NCI-H1417 treated with DMSO at 0.1 percent for 48 hours (cell line): ENCODE data around the gene HMCN2.

Experiments
- DNase-seq: peaks from one replicate; lab custom pipeline; 2025; lab: John Stamatoyannopoulos, UW

Gene HMCN2

GRCh38 chr9:130366072-130366471 lies 100.5 kb downstream of the HMCN2 start:
- no peak for DNase-seq

DNA sequence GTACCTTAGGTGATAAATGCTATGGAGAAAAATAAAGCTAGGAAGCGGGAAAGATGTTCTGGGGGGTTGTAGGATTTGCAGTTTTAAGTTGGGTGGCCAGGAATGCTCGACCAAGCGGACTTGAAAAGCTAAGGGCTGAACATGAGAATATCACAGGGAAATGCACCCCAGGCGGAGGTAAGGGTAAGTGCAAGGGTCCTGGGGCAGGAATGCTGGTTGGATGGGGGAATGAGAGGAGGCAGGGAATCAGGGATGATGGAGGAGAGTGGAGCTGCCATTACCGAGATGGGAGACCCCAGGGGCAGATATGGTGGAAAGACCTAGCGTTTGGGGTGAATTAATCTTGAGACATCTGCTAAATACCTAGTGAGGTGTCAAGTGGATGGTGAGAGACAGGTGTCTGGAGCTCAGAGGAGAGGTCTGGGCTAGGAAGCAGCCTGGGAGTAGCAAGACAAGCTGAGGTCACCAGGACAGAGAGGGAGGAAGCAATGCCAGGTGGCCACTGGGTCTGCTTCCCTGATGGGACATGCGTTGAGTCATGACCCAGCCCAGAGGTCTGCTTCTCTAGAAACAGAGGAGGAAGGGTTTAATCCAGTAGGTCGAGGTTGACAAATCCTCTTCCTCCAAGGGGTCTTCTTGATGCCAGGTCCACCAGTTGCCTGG lies 101.5 kb downstream of the HMCN2 start:
- no peak for DNase-seq

GRCh38 chr9:130368631-130369103 lies 103.1 kb downstream of the HMCN2 start:
- DNase-seq: no peak

DNA sequence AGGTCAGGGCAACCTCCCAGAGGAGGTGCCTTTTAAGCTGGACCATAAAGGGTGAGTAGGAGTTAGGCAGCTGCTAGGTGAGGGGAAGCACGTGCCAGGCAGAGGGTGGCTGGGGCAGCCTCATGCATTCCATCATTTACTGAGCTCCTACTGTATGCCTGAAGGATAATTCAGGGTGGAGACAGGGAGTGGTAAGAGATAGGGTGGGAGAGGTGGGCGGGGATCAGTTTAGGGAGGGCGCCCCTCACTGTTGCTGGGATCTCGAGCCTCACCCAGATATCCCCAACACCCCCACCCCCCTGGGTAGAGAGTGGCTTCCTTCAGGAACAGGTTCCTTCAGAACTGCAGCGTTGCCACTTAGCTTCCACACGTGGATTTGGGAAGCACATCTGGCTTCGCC lies 104.7 kb downstream of the HMCN2 start:
- no peak for DNase-seq

GRCh38 chr9:130371196-130371966 lies 105.8 kb downstream of the HMCN2 start:
- DNase-seq: no peak

DNA sequence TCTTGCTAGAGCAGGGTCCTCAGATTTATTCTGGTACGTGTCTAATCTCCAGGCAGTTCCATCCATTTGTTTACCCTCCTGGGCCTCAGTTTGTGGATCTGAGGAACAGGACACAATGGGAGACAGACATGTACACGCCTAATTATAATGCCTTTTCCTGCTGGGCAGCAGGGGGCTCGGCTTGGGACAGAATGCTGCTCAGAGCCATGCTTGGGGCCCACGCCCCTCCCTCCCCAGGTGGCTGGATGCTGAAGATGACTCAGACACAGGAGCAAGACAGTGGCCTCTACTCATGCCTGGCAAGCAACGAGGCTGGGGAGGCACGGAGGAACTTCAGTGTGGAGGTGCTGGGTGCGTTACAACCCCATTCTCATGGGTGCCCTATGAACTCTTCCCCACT lies 106.5 kb downstream of the HMCN2 start:
- DNase-seq: no peak

DNA sequence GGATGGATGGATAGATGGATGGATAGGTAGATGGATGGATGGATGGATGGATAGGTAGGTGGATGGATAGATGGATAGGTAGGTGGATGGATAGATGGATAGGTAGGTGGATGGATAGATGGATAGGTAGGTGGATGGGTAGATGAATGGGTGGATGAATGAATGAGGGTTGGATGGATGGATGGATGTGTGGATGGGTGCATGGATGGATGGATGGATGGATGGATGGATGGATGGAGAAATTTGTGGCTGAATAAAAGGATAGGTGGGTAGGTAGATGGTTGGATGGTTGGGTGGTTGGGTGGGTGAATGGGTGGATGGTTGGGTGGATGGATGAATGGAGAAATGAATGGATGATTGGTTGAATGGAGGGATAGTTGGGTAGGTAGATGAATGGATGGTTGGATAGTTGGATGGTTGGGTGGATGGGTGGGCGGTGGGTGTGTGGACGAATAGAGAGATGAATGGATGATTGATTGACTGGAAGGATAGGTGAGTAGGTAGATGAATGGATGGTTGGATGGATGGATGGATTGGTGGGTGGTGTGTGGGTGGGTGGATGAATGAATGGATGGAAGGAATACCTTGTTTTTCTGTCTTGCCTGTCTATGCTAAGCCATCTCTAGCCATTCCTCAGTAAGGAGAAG lies 108.2 kb downstream of the HMCN2 start:
- DNase-seq: no peak

- no peak for DNase-seq
These were observed 112.1 kb downstream of the HMCN2 start for GRCh38 chr9:130377612-130378011.

- no peak for DNase-seq
These were observed 113.5 kb downstream of the HMCN2 start for GRCh38 chr9:130378875-130379648.

- DNase-seq: no peak
These were observed 114.0 kb downstream of the HMCN2 start for GRCh38 chr9:130379649-130379970.

DNA sequence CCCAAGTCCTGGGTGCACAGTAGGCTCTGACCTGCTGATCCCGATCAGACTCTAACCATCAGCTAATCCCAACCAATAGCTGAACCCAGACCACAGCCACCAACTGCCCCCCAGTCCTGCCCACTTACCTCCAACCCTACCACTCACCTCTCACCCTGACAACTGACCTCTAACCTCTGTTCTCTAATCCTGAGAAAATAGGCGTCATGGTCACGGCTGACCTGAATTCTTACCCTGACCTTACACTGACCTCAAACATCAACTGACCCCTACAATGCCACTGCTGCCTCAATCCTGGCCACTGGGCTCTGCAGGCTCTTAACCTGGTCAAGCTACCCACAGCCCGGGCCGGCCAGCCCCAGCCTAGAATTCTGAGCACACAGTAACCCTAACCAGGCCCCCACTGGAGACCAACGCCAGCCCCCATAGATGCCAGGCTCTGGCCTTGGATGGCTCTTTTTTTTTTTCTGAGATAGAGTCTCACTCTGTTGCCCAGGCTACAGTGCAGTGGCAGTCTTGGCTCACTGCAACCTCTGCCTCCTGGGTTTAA lies 115.4 kb downstream of the HMCN2 start:
- DNase-seq: no peak

DNA sequence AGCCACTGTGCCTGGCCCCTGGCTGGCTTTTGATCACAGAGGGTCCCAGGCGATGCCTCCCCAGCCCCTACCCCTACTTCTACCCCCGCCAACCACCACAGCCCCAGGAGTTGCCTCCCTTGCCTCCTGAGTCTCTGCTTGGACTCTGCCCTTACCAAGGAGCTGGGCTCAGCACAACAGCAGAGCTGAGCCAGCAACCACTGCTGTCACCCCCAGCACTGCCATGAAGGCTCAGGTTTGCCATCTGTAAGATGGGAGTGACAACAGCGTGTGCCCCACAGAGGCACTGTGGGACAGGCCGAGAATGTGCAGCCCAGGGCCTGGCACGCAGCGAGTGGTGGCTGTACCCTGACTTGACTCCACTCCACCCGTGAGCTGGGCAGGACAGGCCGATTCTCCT lies 116.1 kb downstream of the HMCN2 start:
- no peak for DNase-seq

DNA sequence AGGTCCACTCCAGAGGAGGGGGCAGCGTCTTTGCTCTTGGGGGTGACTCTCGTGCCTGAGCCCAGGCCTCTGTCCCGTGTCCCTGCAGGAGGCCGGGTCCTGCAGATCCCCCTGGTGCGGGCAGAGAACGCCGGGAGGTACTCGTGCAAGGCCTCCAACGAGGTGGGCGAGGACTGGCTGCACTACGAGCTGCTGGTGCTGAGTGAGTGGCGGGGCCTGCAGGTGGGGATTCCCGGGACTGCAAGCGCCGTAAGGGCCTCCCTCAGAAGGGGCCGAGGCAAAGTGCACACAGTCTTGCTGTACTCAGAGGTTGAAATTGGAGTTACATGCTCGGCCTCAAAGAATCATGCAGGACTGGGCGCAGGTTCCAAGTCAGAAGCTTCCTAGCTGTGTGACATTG lies 116.5 kb downstream of the HMCN2 start:
- no peak for DNase-seq

GRCh38 chr9:130382636-130383349 lies 117.2 kb downstream of the HMCN2 start:
- DNase-seq: no peak

GRCh38 chr9:130383350-130383715 lies 117.8 kb downstream of the HMCN2 start:
- DNase-seq: no peak

- DNase-seq: no peak
These were observed 118.6 kb downstream of the HMCN2 start for GRCh38 chr9:130383979-130384676.

GRCh38 chr9:130385257-130385656 lies 119.7 kb downstream of the HMCN2 start:
- no peak for DNase-seq

GRCh38 chr9:130387398-130387797 lies 121.8 kb downstream of the HMCN2 start:
- no peak for DNase-seq

GRCh38 chr9:130387905-130388304 lies 122.3 kb downstream of the HMCN2 start:
- DNase-seq: no peak

- DNase-seq: no peak
These were observed 124.8 kb downstream of the HMCN2 start for GRCh38 chr9:130390390-130390789.

DNA sequence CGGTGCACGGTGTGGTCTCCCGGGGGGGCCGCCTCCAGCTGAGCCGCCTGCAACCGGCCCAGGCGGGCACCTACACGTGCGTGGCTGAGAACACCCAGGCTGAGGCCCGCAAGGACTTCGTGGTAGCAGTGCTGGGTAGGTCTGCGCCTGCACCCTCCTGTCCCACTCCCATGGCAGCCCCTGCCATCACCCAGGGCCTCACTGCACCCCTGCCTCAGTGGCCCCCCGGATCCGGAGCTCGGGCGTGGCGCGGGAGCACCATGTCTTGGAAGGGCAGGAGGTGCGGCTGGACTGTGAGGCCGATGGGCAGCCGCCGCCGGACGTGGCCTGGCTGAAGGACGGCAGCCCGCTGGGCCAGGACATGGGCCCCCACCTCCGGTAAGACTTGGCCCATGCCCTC lies 125.4 kb downstream of the HMCN2 start:
- DNase-seq: no peak
